Tibial nerve (tissue), 4 donors: ENCODE measurements around the gene ARID4B. TPM values are rescaled to one million over a fixed set of nuclear protein-coding genes. Genes with fewer than 3 reads are reported as not detected.
A peak's percentile ranks its signal among the peaks of the same experiment; 100 is the strongest.

Experiments used
- DNase-seq, 2 donors: peaks; one replicate each; pipeline ENCODE4 v3.0.0-alpha.2; 2019; ENCODE audit warnings: low spot score in 2 of 2
- H3K27ac ChIP-seq, 4 donors: fragments of 200-600 bp; sonication (generic) in 3 of 4; one replicate each; pipeline ENCODE4 v1.5.1; 2017 to 2019; ENCODE audit warnings: mild to moderate bottlenecking in 1 of 4
- H3K27me3 ChIP-seq, 2 donors: fragments of 200-600 bp; sonication (generic) in 1 of 2; one replicate each; pipeline versions ENCODE4 v1.5.1 to v1.6.0; 2017 to 2019
- H3K36me3 ChIP-seq, 3 donors: fragments of 200-600 bp; sonication (generic); one replicate each; pipeline ENCODE4 v1.5.1; 2018 to 2019
- H3K4me1 ChIP-seq, 4 donors: fragments of 200-600 bp; sonication (generic) in 3 of 4; one replicate each; pipeline ENCODE4 v1.5.1; 2017 to 2019
- H3K4me3 ChIP-seq, 4 donors: fragments of 200-600 bp; sonication (generic) in 3 of 4; one replicate each; pipeline ENCODE4 v1.5.1; 2017 to 2019; ENCODE audit warnings: mild to moderate bottlenecking in 1 of 4, moderate library complexity in 1 of 4
- H3K9me3 ChIP-seq, 4 donors: fragments of 200-600 bp; sonication (generic) in 3 of 4; one replicate each; pipeline ENCODE4 v1.5.1; 2017 to 2019
- CTCF ChIP-seq, 5 experiments: fragments of 200-600 bp in 3 of 5; fragments of 450-650 bp in 2 of 5; sonication (generic) in 3 of 5; IDR thresholded peaks; one replicate each; pipeline ENCODE4 v1.5.1; 2016 to 2019; ENCODE audit warnings: antibody characterized with exemption in 5 of 5, mild to moderate bottlenecking in 3 of 5, moderate library complexity in 2 of 5
- EP300 ChIP-seq, 2 donors: sonication (generic); formaldehyde crosslinking; IDR thresholded peaks; one replicate each; pipeline ENCODE4 v1.6.1; 2017; ENCODE audit warnings: antibody characterized with exemption in 2 of 2, mild to moderate bottlenecking in 1 of 2
- POLR2A ChIP-seq, 2 donors: fragments of 450-650 bp; IDR thresholded peaks; one replicate each; pipeline ENCODE4 v1.6.1; 2017; ENCODE audit warnings: antibody characterized with exemption in 2 of 2, mild to moderate bottlenecking in 2 of 2, moderate library complexity in 2 of 2
- WGBS, 2 donors: methylation state at CpG; one replicate each; pipeline ENCODE4 v1.1.5; 2018; 5-methylcytosine and 5-hydroxymethylcytosine counted together
- total RNA-seq, 4 donors: library from RNA; depleted of rRNA; stranded (reverse); fragments of >200 nt; gene quantifications; one replicate each; pipeline ENCODE4 v1.1.0, GENCODE V29; 2016

The ARID4B gene
- total RNA-seq, 4 donors from 2014 or later: 41.6 to 58.8 (median 46.8) TPM

GRCh38 chr1:235341334-235341733 lies 13.4 kb upstream of the ARID4B start:
- no peaks in the 10 kb centered on the region for H3K27me3 ChIP-seq
- TF ChIP-seq CTCF (IDR thresholded peaks at IDR 0.05) (no peak), POLR2A (IDR thresholded peaks at IDR 0.05) (no peak), EP300 (IDR thresholded peaks at IDR 0.05) (no peak)
- DNase-seq: no peak
- no peaks in the 10 kb centered on the region for H3K4me1 ChIP-seq
- no peaks in the 10 kb centered on the region for H3K9me3 ChIP-seq
- H3K36me3 ChIP-seq: peaks cover 0 to 76% (median 0%) of the 10 kb centered on the region in 3 donors
- no peak overlapping the region for H3K27ac ChIP-seq
- WGBS, 2 donors: 38 to 59% methylated on average over 1 of the region's 1 CpG
- no peak overlapping the region for H3K4me3 ChIP-seq

GRCh38 chr1:235339746-235340145 lies 11.8 kb upstream of the ARID4B start:
- Histone ChIP-seq H3K27me3 (no peaks in the 10 kb centered on the region), H3K9me3 (no peaks in the 10 kb centered on the region), H3K4me3 (no peak overlapping the region), H3K27ac (no peak overlapping the region), H3K4me1 (no peaks in the 10 kb centered on the region), H3K36me3 (peaks cover 0 to 73% (median 12%) of the 10 kb centered on the region in 3 donors)
- no peak for DNase-seq
- TF ChIP-seq POLR2A (IDR thresholded peaks at IDR 0.05) (no peak), CTCF (IDR thresholded peaks at IDR 0.05) (no peak), EP300 (IDR thresholded peaks at IDR 0.05) (no peak)
- WGBS, 2 donors: 73 to 82% methylated on average over 8 of the region's 8 CpGs

- H3K36me3 ChIP-seq: peaks cover 0 to 53% (median 12%) of the 10 kb centered on the region in 3 donors
- H3K4me1 ChIP-seq: peaks cover 0 to 19% (median 7%) of the 10 kb centered on the region in 4 donors
- WGBS, 2 donors: 82 to 91% methylated on average over 4 of the region's 4 CpGs
- no peaks in the 10 kb centered on the region for H3K27me3 ChIP-seq
- DNase-seq: no peak
- no peak overlapping the region for H3K4me3 ChIP-seq
- no peaks in the 10 kb centered on the region for H3K9me3 ChIP-seq
- no peak for TF ChIP-seq CTCF (IDR thresholded peaks at IDR 0.05)
- no peak for TF ChIP-seq POLR2A (IDR thresholded peaks at IDR 0.05)
- no peak for TF ChIP-seq EP300 (IDR thresholded peaks at IDR 0.05)
- H3K27ac ChIP-seq: peak overlapping the region in 1 of 4 donors; percentile 3
Observed at GRCh38 chr1:235336903-235337302, 8.9 kb upstream of the ARID4B start.

GRCh38 chr1:235331401-235331800 lies 3.4 kb upstream of the ARID4B start:
- TF ChIP-seq CTCF (IDR thresholded peaks at IDR 0.05) (no peak), EP300 (IDR thresholded peaks at IDR 0.05) (no peak), POLR2A (IDR thresholded peaks at IDR 0.05) (no peak)
- Histone ChIP-seq H3K9me3 (no peaks in the 10 kb centered on the region), H3K36me3 (peaks cover 0 to 12% (median 12%) of the 10 kb centered on the region in 3 donors), H3K27me3 (no peaks in the 10 kb centered on the region), H3K27ac (peak overlapping the region in 1 of 4 donors; percentile 1), H3K4me3 (no peak overlapping the region), H3K4me1 (peaks cover 0 to 50% (median 28%) of the 10 kb centered on the region in 4 donors)
- DNase-seq: no peak
- WGBS, 2 donors: 46 to 47% methylated on average over 3 of the region's 3 CpGs

- peak overlapping the region in 1 of 4 donors; percentile 1 for H3K27ac ChIP-seq
- H3K4me1 ChIP-seq: peaks cover 0 to 55% (median 32%) of the 10 kb centered on the region in 4 donors
- TF ChIP-seq EP300 (IDR thresholded peaks at IDR 0.05) (no peak), POLR2A (IDR thresholded peaks at IDR 0.05) (no peak), CTCF (IDR thresholded peaks at IDR 0.05) (no peak)
Observed at GRCh38 chr1:235330918-235331285, 2.9 kb upstream of the ARID4B start.

More at GRCh38 chr1:235330918-235331285, 2.9 kb upstream of the ARID4B start:
- Histone ChIP-seq H3K9me3 (no peaks in the 10 kb centered on the region), H3K27me3 (no peaks in the 10 kb centered on the region), H3K36me3 (peaks cover 0 to 11% (median 7%) of the 10 kb centered on the region in 3 donors), H3K4me3 (no peak overlapping the region)
- no peak for DNase-seq
- 85 to 86% methylated on average over 5 of the region's 5 CpGs for WGBS, 2 donors
